ENCODE data around the gene BHMT. TPM values are rescaled to one million over a fixed set of nuclear protein-coding genes. Genes with fewer than 3 reads are reported as not detected.

The BHMT gene
- total and polyA plus RNA-seq, 7 donors = 0.12 TPM; not detected in 6

DNA sequence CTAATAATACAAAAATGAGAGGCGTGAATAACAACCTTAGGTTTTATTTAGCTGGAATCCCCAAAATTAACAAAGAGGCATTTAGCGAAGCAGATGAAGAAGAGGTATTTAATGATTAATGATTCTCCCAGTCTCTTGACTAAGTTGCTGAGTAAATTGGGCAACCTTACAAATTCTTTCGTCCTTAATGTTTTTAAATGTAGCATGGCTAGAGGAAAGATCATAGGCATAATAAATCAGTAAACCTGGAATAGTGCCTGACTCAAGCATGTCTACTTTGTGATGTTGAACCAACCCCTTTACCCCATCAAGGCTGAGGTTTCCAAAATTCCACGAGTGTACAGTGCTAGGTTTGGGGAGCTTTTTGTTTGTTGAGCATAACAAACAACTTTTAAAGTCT lies 7.9 kb downstream of the BHMT start:
- TF ChIP-seq, protein P1, sequence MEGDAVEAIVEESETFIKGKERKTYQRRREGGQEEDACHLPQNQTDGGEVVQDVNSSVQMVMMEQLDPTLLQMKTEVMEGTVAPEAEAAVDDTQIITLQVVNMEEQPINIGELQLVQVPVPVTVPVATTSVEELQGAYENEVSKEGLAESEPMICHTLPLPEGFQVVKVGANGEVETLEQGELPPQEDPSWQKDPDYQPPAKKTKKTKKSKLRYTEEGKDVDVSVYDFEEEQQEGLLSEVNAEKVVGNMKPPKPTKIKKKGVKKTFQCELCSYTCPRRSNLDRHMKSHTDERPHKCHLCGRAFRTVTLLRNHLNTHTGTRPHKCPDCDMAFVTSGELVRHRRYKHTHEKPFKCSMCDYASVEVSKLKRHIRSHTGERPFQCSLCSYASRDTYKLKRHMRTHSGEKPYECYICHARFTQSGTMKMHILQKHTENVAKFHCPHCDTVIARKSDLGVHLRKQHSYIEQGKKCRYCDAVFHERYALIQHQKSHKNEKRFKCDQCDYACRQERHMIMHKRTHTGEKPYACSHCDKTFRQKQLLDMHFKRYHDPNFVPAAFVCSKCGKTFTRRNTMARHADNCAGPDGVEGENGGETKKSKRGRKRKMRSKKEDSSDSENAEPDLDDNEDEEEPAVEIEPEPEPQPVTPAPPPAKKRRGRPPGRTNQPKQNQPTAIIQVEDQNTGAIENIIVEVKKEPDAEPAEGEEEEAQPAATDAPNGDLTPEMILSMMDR (IDR thresholded peaks at IDR 0.05) = no peak
- H3K27me3 ChIP-seq (ENCODE audit: insufficient read depth in 3 of 3, low read length in 2 of 3) = no peaks in the 10 kb centered on the region
- ATAC-seq = no peak
- H3K9me3 ChIP-seq = no peaks in the 10 kb centered on the region
- intact Hi-C loops (cut with DNase I) = no loop called here
- no peaks in the 10 kb centered on the region for H3K36me3 ChIP-seq (ENCODE audit: insufficient read depth in 1 of 2, low read depth in 1 of 2)
- H3K4me3 ChIP-seq = no peak overlapping the region
- no peaks in the 10 kb centered on the region for H3K4me1 ChIP-seq
- H3K27ac ChIP-seq = no peak overlapping the region
- 80 to 86% (median 81%) methylated on average over 4 of the region's 4 CpGs for WGBS, 3 donors
- DNase-seq = no peak

DNA sequence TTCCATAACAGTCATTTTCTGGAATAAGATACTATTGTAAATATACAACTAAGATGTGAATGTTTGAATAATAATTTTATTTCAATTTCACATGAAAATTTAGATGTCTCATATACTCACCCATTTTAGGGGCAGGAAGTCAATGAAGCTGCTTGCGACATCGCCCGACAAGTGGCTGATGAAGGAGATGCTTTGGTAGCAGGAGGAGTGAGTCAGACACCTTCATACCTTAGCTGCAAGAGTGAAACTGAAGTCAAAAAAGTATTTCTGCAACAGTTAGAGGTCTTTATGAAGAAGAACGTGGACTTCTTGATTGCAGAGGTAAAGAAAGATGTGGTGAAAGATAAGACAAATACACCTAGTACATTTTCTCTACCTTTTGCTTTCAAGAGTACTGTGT lies 8.6 kb downstream of the BHMT start:
- TF ChIP-seq, protein P1 (IDR thresholded peaks at IDR 0.05) = no peak
- 94 to 95% (median 94%) methylated on average over 4 of the region's 4 CpGs for WGBS, 3 donors
- Histone ChIP-seq H3K36me3 (ENCODE audit: insufficient read depth in 1 of 2, low read depth in 1 of 2) (no peaks in the 10 kb centered on the region), H3K9me3 (no peaks in the 10 kb centered on the region), H3K4me3 (no peak overlapping the region), H3K27me3 (ENCODE audit: insufficient read depth in 3 of 3, low read length in 2 of 3) (no peaks in the 10 kb centered on the region), H3K4me1 (no peaks in the 10 kb centered on the region), H3K27ac (no peak overlapping the region)
- DNase-seq = no peak
- no peak for ATAC-seq
- intact Hi-C loops (cut with DNase I) = no loop called here

DNA sequence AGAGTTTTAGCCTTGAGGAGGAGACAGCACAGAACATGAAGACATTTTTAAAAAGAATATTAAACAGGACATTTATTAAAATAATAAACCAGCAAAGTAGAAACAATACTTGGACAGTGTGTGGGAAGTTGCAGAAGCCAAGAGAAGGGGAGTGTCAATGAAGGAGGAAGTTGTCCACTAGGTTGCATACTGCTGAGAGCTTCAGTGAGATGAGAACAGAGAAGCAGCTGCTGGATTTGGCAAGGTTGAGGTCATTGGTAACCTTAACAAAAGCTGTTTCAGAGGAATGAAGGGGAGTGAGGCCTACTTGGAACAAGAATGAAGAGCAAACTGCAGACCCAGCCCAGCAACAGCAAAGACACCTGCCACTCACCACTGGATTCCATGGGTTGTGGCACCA lies 11.4 kb downstream of the BHMT start:
- ATAC-seq = no peak

DNA sequence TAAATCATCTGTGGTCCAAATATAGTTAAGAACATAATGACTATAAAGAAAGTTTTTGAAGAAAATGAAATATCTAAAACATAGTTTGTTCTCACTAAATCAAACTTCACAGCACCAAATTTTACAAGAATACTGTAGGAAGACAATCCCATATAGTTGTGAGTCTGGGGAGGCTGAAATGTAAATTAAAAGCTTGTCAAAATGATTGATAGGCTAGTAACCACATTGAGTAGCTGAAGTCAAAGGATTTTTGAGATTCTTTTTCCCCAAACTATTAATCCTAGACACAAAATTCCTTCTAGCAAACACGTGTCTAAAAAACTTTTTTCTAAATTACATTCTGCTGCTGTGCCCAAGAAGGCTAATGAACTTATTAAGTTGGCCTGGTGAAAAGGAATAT lies 13.0 kb downstream of the BHMT start:
- intact Hi-C loops (cut with DNase I) = no loop called here
- DNase-seq = no peak
- no peak for ATAC-seq
- Histone ChIP-seq H3K27me3 (ENCODE audit: insufficient read depth in 3 of 3, low read length in 2 of 3) (no peaks in the 10 kb centered on the region), H3K4me1 (no peaks in the 10 kb centered on the region), H3K27ac (no peak overlapping the region), H3K4me3 (no peak overlapping the region), H3K36me3 (ENCODE audit: insufficient read depth in 1 of 2, low read depth in 1 of 2) (no peaks in the 10 kb centered on the region), H3K9me3 (no peaks in the 10 kb centered on the region)
- TF ChIP-seq, protein P1 (IDR thresholded peaks at IDR 0.05) = no peak
- 37 to 57% (median 57%) methylated on average over 1 of the region's 1 CpG for WGBS, 3 donors

More for the DNA sequence above, 11.4 kb downstream of the BHMT start:
- Histone ChIP-seq H3K9me3 (no peaks in the 10 kb centered on the region), H3K4me1 (no peaks in the 10 kb centered on the region), H3K27me3 (ENCODE audit: insufficient read depth in 3 of 3, low read length in 2 of 3) (no peaks in the 10 kb centered on the region), H3K4me3 (no peak overlapping the region), H3K36me3 (ENCODE audit: insufficient read depth in 1 of 2, low read depth in 1 of 2) (no peaks in the 10 kb centered on the region), H3K27ac (no peak overlapping the region)
- no peak for DNase-seq
- intact Hi-C loops (cut with DNase I) = no loop called here
- TF ChIP-seq, protein P1 (IDR thresholded peaks at IDR 0.05) = no peak

DNA sequence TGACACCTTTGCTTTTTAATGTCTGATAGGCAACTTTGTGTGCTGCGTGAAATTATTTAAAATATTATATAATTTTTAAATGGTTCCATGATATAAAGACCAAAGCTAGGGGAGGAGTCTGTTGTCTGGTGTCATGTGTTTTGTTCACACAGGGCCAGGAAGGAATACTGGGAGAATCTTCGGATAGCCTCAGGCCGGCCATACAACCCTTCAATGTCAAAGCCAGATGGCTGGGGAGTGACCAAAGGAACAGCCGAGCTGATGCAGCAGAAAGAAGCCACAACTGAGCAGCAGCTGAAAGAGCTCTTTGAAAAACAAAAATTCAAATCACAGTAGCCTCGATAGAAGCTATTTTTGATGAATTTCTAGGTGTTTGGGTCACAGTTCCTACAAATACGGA lies 19.2 kb downstream of the BHMT start:
- H3K27ac ChIP-seq = no peak overlapping the region
- WGBS, 3 donors = 59 to 66% (median 65%) methylated on average over 6 of the region's 6 CpGs
- ATAC-seq (no peak), DNase-seq (no peak)
- no peaks in the 10 kb centered on the region for H3K9me3 ChIP-seq
- intact Hi-C loops (cut with DNase I) = loop anchor here in 1 of 2 donors (10.0 kb wide), 1 partner anchor 334 kb away; no protein-coding TSS in a partner anchor
- H3K36me3 ChIP-seq (ENCODE audit: insufficient read depth in 1 of 2, low read depth in 1 of 2) = no peaks in the 10 kb centered on the region
- peaks cover 2% of the 10 kb centered on the region for H3K4me1 ChIP-seq
- no peaks in the 10 kb centered on the region for H3K27me3 ChIP-seq (ENCODE audit: insufficient read depth in 3 of 3, low read length in 2 of 3)
- TF ChIP-seq, protein P1 (IDR thresholded peaks at IDR 0.05) = no peak
- no peak overlapping the region for H3K4me3 ChIP-seq

Measured in psoas muscle (tissue), 8 donors.